GM23338 (cell line): Measurements from ENCODE around the gene ASTN1. TPM values are rescaled to one million over a fixed set of nuclear protein-coding genes. Genes with fewer than 3 reads are reported as not detected.

Source experiments
- ATAC-seq: fragments of 200-7000 bp; cut with Tn5 transposase; 3 replicates; pipeline ENCODE4 v1.9.1; 2020
- DNase-seq: peaks from one replicate; pipeline ENCODE4 v3.0.0-alpha.2; 2015; ENCODE audit warnings: low spot score
- H2AFZ ChIP-seq: fragments of 200-600 bp; sonication (generic); 2 replicates; pipeline ENCODE4 v1.8.0; 2016; ENCODE audit warnings: antibody characterized with exemption, mild to moderate bottlenecking, moderate library complexity
- H3F3A ChIP-seq: fragments of 200-600 bp; sonication (generic); replicated peaks from 2 replicates; pipeline ENCODE4 v1.8.0; 2017; ENCODE audit warnings: antibody characterized with exemption, mixed run types, low read depth
- H3K27ac ChIP-seq: fragments of 200-600 bp; sonication (generic); 2 replicates; pipeline ENCODE4 v1.6.1; 2016; ENCODE audit warnings: low read depth
- H3K27me3 ChIP-seq: fragments of 200-600 bp; sonication (generic); 2 replicates; pipeline ENCODE4 v1.8.0; 2016; ENCODE audit warnings: mild to moderate bottlenecking, mixed run types, moderate library complexity; ENCODE audit not compliant: insufficient read depth
- H3K36me3 ChIP-seq: fragments of 200-600 bp; sonication (generic); 2 replicates; pipeline ENCODE4 v1.8.0; 2016; ENCODE audit warnings: mild to moderate bottlenecking; ENCODE audit not compliant: insufficient read depth
- H3K4me1 ChIP-seq: fragments of 200-600 bp; sonication (generic); 2 replicates; pipeline ENCODE4 v1.8.0; 2016; ENCODE audit warnings: mild to moderate bottlenecking, moderate library complexity; ENCODE audit not compliant: insufficient read depth
- H3K4me2 ChIP-seq: fragments of 200-600 bp; sonication (generic); 2 replicates; pipeline ENCODE4 v1.7.1; 2017; ENCODE audit warnings: mixed run types
- H3K4me3 ChIP-seq: fragments of 200-600 bp; sonication (generic); 2 replicates; pipeline ENCODE4 v1.6.1; 2016; ENCODE audit warnings: mixed run types
- H3K79me2 ChIP-seq: fragments of 200-600 bp; sonication (generic); replicated peaks from 2 replicates; pipeline ENCODE4 v1.8.0; 2017; ENCODE audit warnings: mild to moderate bottlenecking; ENCODE audit not compliant: insufficient read depth
- H3K9me2 ChIP-seq: fragments of 200-600 bp; sonication (generic); 2 replicates; pipeline ENCODE4 v1.8.0; 2017; ENCODE audit not compliant: insufficient read depth
- H4K20me1 ChIP-seq: fragments of 200-600 bp; sonication (generic); replicated peaks from 2 replicates; pipeline ENCODE4 v1.8.0; 2017; ENCODE audit warnings: mild to moderate bottlenecking; ENCODE audit not compliant: insufficient read depth
- H3K27ac Mint-ChIP-seq: 2 replicates; pipeline ENCODE4 v1.8.0; 2020; ENCODE audit warnings: inconsistent platforms, mild to moderate bottlenecking, moderate library complexity, mixed read lengths
- H3K27me3 Mint-ChIP-seq: 3 replicates; pipeline ENCODE4 v1.8.0; 2022; ENCODE audit warnings: low read depth, mild to moderate bottlenecking, moderate library complexity, mixed read lengths, inconsistent platforms; ENCODE audit not compliant: insufficient read depth, poor library complexity
- H3K36me3 Mint-ChIP-seq: 3 replicates; pipeline ENCODE4 v1.8.0; 2021; ENCODE audit warnings: low read depth, mild to moderate bottlenecking, inconsistent platforms, moderate library complexity, mixed read lengths
- H3K4me1 Mint-ChIP-seq: 3 replicates; pipeline ENCODE4 v1.8.0; 2020; ENCODE audit warnings: mild to moderate bottlenecking, inconsistent platforms, mixed read lengths
- H3K4me3 Mint-ChIP-seq: 3 replicates; pipeline ENCODE4 v1.8.0; 2021; ENCODE audit warnings: moderate library complexity, mild to moderate bottlenecking, inconsistent platforms, mixed read lengths
- H3K9me3 Mint-ChIP-seq: 3 replicates; pipeline ENCODE4 v1.8.0; 2020; ENCODE audit warnings: moderate library complexity, mild to moderate bottlenecking, inconsistent platforms, mixed read lengths
- POLR2AphosphoS5 ChIP-seq: IDR thresholded peaks from 2 replicates; pipeline ENCODE4 v1.6.1; 2016; ENCODE audit warnings: antibody characterized with exemption, low read depth
- ZNF462 ChIP-seq: fragments of 250-450 bp; sonication (Bioruptor Pico); IDR thresholded peaks from 2 replicates; pipeline ENCODE4 v1.5.0; 2020; ENCODE audit warnings: mild to moderate bottlenecking, moderate library complexity
- polyA plus RNA-seq: library from polyadenylated mRNA; unstranded; fragments of >200 nt; fragmentation: Nextera tagmentation; extraction: Ambion mirVana; gene quantifications from 2 replicates; pipeline ENCODE4 v1.2.1, GENCODE V29; 2016
- total RNA-seq: library from RNA; depleted of rRNA; stranded (reverse); fragments of >200 nt; shearing (Covaris generic); gene quantifications from 2 replicates; pipeline ENCODE4 v1.2.3, GENCODE V29; 2014
- TF ChIP-seq, protein P1 (sequence below), 2 experiments: fragments of 200-600 bp in 1 of 2; sonication (generic) in 1 of 2; conservative IDR thresholded peaks; 2 replicates each; pipeline versions ENCODE4 v1.5.1 to v1.6.1; 2016 to 2017; ENCODE audit warnings: antibody characterized with exemption in 2 of 2, low read depth in 2 of 2, mild to moderate bottlenecking in 2 of 2, moderate library complexity in 1 of 2

Gene ASTN1
- total and polyA plus RNA-seq, 2 experiments from 2014 or later: 2.0 to 5.2 TPM

- peaks cover 26% of the 10 kb centered on the region for H3K4me1 Mint-ChIP-seq
- H3K4me3 Mint-ChIP-seq: no peak overlapping the region
- Histone ChIP-seq H3K27me3 (no peaks in the 10 kb centered on the region), H3K27ac (no peak overlapping the region), H3K4me2 (no peak overlapping the region), H3K9me2 (peaks cover 21% of the 10 kb centered on the region), H4K20me1 (no peaks in the 10 kb centered on the region), H3K4me3 (no peak overlapping the region), H3F3A (no peaks in the 10 kb centered on the region), H3K79me2 (no peaks in the 10 kb centered on the region), H3K4me1 (peaks cover 18% of the 10 kb centered on the region), H3K36me3 (no peaks in the 10 kb centered on the region), H2AFZ (no peak overlapping the region)
- TF ChIP-seq POLR2AphosphoS5: no peak
- TF ChIP-seq ZNF462: peak; percentile 93
- DNase-seq: no peak
- H3K27ac Mint-ChIP-seq: no peak overlapping the region
- no peaks in the 10 kb centered on the region for H3K9me3 Mint-ChIP-seq
- H3K36me3 Mint-ChIP-seq: no peaks in the 10 kb centered on the region; the same call in 2 of the 3 replicates
- peaks cover 4% of the 10 kb centered on the region for H3K27me3 Mint-ChIP-seq
- ATAC-seq: peak; percentile 58
These were observed 99.1 kb downstream of the ASTN1 start for GRCh38 chr1:177065430-177065829.

- Histone ChIP-seq H3K27ac (no peak overlapping the region), H3K4me3 (no peak overlapping the region), H3F3A (no peaks in the 10 kb centered on the region), H3K4me2 (no peak overlapping the region), H3K36me3 (no peaks in the 10 kb centered on the region), H3K79me2 (no peaks in the 10 kb centered on the region), H3K4me1 (peaks cover 18% of the 10 kb centered on the region), H2AFZ (no peak overlapping the region), H3K9me2 (peaks cover 21% of the 10 kb centered on the region), H3K27me3 (no peaks in the 10 kb centered on the region), H4K20me1 (no peaks in the 10 kb centered on the region)
- no peak for ATAC-seq
- Mint-ChIP-seq H3K36me3 (no peaks in the 10 kb centered on the region; the same call in 2 of the 3 replicates), H3K9me3 (no peaks in the 10 kb centered on the region), H3K4me1 (peaks cover 19% of the 10 kb centered on the region), H3K27me3 (no peaks in the 10 kb centered on the region), H3K27ac (no peak overlapping the region), H3K4me3 (no peak overlapping the region)
- TF ChIP-seq, protein P1, sequence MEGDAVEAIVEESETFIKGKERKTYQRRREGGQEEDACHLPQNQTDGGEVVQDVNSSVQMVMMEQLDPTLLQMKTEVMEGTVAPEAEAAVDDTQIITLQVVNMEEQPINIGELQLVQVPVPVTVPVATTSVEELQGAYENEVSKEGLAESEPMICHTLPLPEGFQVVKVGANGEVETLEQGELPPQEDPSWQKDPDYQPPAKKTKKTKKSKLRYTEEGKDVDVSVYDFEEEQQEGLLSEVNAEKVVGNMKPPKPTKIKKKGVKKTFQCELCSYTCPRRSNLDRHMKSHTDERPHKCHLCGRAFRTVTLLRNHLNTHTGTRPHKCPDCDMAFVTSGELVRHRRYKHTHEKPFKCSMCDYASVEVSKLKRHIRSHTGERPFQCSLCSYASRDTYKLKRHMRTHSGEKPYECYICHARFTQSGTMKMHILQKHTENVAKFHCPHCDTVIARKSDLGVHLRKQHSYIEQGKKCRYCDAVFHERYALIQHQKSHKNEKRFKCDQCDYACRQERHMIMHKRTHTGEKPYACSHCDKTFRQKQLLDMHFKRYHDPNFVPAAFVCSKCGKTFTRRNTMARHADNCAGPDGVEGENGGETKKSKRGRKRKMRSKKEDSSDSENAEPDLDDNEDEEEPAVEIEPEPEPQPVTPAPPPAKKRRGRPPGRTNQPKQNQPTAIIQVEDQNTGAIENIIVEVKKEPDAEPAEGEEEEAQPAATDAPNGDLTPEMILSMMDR (conservative IDR thresholded peaks at IDR 0.05; ENCODE audit: low read depth in 2 of 2): no peak
- no peak for DNase-seq
These were observed 100.9 kb downstream of the ASTN1 start for GRCh38 chr1:177063648-177064047.
